GM19193 (cell line): ENCODE data around the gene RFC4.

Source experiments
- POLR2A ChIP-seq: IDR thresholded peaks from 4 replicates; pipeline ENCODE4 v1.6.1; 2011; ENCODE audit not compliant: insufficient read depth, insufficient read length; ENCODE audit errors: extremely low read depth

The RFC4 gene

GRCh38 chr3:186800285-186800684 is 6.0 kb downstream of the RFC4 start:
- no peak for TF ChIP-seq POLR2A

GRCh38 chr3:186798239-186798874 is 7.9 kb downstream of the RFC4 start:
- no peak for TF ChIP-seq POLR2A

GRCh38 chr3:186790261-186790981 is 15.9 kb downstream of the RFC4 start:
- TF ChIP-seq POLR2A = peak; percentile 60

- no peak for TF ChIP-seq POLR2A
Measured at GRCh38 chr3:186789554-186790260, 16.6 kb downstream of the RFC4 start.

- no peak for TF ChIP-seq POLR2A
Measured at GRCh38 chr3:186788482-186789370, 17.6 kb downstream of the RFC4 start.

- TF ChIP-seq POLR2A = peak; percentile 21
Measured at GRCh38 chr3:186787642-186788481, 18.4 kb downstream of the RFC4 start.

- TF ChIP-seq POLR2A = no peak
Measured at GRCh38 chr3:186786922-186787321, 19.4 kb downstream of the RFC4 start.

GRCh38 chr3:186785495-186786018 is 20.7 kb downstream of the RFC4 start:
- TF ChIP-seq POLR2A = no peak

- TF ChIP-seq POLR2A = no peak
Measured at GRCh38 chr3:186784820-186785494, 21.3 kb downstream of the RFC4 start.

GRCh38 chr3:186783731-186784515 is 22.4 kb downstream of the RFC4 start:
- no peak for TF ChIP-seq POLR2A

GRCh38 chr3:186783058-186783730 is 23.1 kb downstream of the RFC4 start, which contains the start of gene EIF4A2:
Gene EIF4A2, plus strand, starts transcription at chr3:186783577. Its CDS starts 34 bp downstream, at chr3:186783611.
- TF ChIP-seq POLR2A = peak; percentile 100
